ACHN (cell line): ENCODE results near the gene SLC51A.

Experiments
- DNase-seq: peaks from one replicate; pipeline ENCODE4 v3.0.0-alpha.2; 2015
- in situ Hi-C: cut with HindIII; loops from 2 replicates; pipeline ENCODE4 v1.10.0; 2017; ENCODE audit warnings: low sequenced_read_pairs, low pct_ligation_motif_present, low pct_unique_long_range_greater_than_20kb

The SLC51A gene

GRCh38 chr3:196268284-196269163, 52.2 kb downstream of the SLC51A start:
- no peak for DNase-seq
- in situ Hi-C loops = no loop called here

DNA sequence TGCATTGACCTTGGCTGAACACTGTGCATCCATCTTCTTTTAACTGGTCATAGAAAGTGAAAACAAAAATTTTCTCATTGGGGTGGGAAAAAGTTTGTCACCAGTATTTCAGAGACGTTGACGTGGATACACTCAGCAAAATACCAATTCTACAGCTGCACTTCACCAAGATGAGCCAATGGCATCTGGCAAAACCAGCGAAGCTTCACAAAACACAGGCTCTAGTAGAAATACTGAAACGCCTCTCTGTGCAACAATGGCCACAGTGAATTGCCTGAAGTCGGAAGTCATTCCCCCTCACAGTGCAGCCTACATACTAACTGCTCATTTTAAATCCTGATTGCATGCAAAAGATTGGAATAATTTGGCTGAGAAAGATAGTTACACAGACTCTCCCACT, 54.2 kb downstream of the SLC51A start:
- no peak for DNase-seq
- in situ Hi-C loops = no loop called here

DNA sequence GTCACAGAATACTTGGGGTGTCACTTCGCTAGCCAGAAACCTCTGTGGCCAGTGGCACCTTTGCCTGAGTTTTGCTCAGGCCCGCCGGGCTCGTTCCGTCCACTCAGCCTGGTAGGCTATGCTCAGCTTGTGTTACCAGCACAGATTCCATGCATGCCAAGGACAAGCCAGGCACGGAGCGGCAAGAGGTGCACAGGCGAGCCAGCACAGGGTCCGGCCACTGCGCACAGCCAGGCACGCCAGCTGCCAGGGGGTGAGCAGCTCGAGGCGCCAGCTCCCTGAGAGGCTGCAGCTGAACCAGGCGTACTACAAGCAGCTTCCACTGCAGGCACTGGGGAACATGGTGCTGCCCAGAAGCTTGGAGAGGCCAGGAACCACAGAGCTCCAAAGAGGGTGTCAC, 56.5 kb downstream of the SLC51A start:
- in situ Hi-C loops = no loop called here
- DNase-seq = no peak

GRCh38 chr3:196273655-196274054, 57.3 kb downstream of the SLC51A start:
- DNase-seq = no peak
- in situ Hi-C loops = no loop called here

GRCh38 chr3:196274585-196274984, 58.3 kb downstream of the SLC51A start:
- no peak for DNase-seq
- in situ Hi-C loops = no loop called here

- DNase-seq = no peak
- in situ Hi-C loops = no loop called here
These were observed 58.8 kb downstream of the SLC51A start for GRCh38 chr3:196275126-196275525.

DNA sequence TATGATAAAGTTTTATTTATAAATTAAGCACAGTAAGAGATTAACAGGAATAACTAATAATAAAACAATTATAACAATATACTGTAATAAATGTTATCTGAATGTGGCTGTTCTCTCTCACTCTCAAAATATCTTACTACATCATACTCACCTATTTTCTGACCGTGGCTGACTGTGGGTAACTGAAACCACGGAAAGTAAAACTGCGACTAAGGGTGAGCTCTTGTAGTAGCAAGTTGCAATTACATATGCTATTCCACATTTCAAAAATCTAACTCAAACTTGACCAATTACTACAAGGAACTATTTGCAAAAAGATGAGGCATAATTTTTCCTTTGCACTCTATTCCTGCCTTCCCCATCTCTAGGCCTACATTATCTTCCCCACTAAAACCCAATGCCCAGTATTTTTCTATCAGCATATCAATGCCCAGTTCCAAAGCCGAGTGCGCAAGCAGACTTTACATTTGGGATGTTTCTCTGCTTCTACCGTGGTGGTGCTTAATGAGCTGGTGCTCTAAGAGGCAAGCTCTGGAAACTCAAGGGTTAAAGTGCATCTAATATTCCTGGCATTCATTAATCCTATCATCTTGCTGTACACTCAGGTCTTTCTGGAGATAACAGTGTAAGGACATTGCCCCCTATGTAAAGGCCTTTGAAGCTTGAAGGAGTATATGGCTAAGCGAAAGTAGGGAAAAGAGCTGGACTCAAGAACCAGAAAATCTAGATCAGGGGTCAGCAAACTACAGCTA, 64.5 kb downstream of the SLC51A start:
- in situ Hi-C loops = no loop called here
- no peak for DNase-seq

DNA sequence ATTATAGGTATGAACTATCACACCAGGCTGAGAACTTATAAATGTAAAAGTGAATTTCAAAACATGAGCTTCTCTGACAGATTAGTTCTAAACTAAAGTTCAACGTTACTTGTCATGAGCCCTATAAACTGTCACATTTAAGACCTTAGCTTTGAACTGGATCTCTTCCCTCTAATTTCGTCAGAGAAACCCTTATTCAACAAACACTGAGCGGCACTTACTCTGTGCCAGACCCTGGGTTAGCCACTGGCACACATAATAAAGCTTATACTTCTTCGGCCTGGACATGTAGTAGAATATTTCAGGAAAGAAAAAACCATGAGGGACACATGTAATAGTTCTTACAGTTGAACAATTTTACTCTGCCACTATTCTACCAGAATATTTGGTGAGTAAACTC, 65.6 kb downstream of the SLC51A start:
- in situ Hi-C loops = no loop called here
- DNase-seq = no peak
